ENCODE measurements around the gene PSMB9. TPM values are rescaled to one million over a fixed set of nuclear protein-coding genes. Genes with fewer than 3 reads are reported as not detected.

The PSMB9 gene
- total and polyA plus RNA-seq, 2 experiments from 2014 or later = 2.8 to 5.5 TPM

GRCh38 chr6:32838114-32838958, 15.7 kb upstream of the PSMB9 start, which contains the start of gene TAP2 (continued):
- TF ChIP-seq, protein P1, sequence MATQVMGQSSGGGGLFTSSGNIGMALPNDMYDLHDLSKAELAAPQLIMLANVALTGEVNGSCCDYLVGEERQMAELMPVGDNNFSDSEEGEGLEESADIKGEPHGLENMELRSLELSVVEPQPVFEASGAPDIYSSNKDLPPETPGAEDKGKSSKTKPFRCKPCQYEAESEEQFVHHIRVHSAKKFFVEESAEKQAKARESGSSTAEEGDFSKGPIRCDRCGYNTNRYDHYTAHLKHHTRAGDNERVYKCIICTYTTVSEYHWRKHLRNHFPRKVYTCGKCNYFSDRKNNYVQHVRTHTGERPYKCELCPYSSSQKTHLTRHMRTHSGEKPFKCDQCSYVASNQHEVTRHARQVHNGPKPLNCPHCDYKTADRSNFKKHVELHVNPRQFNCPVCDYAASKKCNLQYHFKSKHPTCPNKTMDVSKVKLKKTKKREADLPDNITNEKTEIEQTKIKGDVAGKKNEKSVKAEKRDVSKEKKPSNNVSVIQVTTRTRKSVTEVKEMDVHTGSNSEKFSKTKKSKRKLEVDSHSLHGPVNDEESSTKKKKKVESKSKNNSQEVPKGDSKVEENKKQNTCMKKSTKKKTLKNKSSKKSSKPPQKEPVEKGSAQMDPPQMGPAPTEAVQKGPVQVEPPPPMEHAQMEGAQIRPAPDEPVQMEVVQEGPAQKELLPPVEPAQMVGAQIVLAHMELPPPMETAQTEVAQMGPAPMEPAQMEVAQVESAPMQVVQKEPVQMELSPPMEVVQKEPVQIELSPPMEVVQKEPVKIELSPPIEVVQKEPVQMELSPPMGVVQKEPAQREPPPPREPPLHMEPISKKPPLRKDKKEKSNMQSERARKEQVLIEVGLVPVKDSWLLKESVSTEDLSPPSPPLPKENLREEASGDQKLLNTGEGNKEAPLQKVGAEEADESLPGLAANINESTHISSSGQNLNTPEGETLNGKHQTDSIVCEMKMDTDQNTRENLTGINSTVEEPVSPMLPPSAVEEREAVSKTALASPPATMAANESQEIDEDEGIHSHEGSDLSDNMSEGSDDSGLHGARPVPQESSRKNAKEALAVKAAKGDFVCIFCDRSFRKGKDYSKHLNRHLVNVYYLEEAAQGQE (IDR thresholded peaks at IDR 0.05; ENCODE audit: unreplicated experiment) = no peak
- TF ChIP-seq STAT1 (IDR thresholded peaks at IDR 0.05; ENCODE audit: unreplicated experiment) (no peak), POLR2AphosphoS5 (IDR thresholded peaks at IDR 0.05; ENCODE audit: low read depth) (peak; percentile 63), CTCF (conservative IDR thresholded peaks at IDR 0.05; ENCODE audit: low read depth in 2 of 2) (peak; percentile 76 to 93)

- ATAC-seq (no peak), DNase-seq (ENCODE audit: low spot score) (no peak)
- Mint-ChIP-seq H3K9me3 (no peaks in the 10 kb centered on the region), H3K27me3 (ENCODE audit: insufficient read depth, low read depth, poor library complexity) (peaks cover 16% of the 10 kb centered on the region), H3K36me3 (ENCODE audit: low read depth) (peaks cover 18% of the 10 kb centered on the region; the same call in 2 of the 3 replicates), H3K4me1 (peaks cover 16% of the 10 kb centered on the region), H3K27ac (no peak overlapping the region), H3K4me3 (no peak overlapping the region; the same call in 2 of the 3 replicates)
- Histone ChIP-seq H3K4me1 (ENCODE audit: insufficient read depth) (peaks cover 17% of the 10 kb centered on the region; the same call in 1 of the 2 replicates), H2AFZ (no peak overlapping the region), H3K27me3 (ENCODE audit: insufficient read depth) (peaks cover 15% of the 10 kb centered on the region), H3K4me3 (no peak overlapping the region), H3K27ac (ENCODE audit: low read depth) (no peak overlapping the region), H3K79me2 (replicated peaks; ENCODE audit: insufficient read depth) (no peaks in the 10 kb centered on the region), H3K4me2 (no peak overlapping the region), H3F3A (replicated peaks; ENCODE audit: low read depth) (no peaks in the 10 kb centered on the region), H3K9me2 (ENCODE audit: insufficient read depth) (no peaks in the 10 kb centered on the region), H4K20me1 (replicated peaks; ENCODE audit: insufficient read depth) (no peaks in the 10 kb centered on the region), H3K36me3 (ENCODE audit: insufficient read depth) (peaks cover 6% of the 10 kb centered on the region; the same call in 1 of the 2 replicates)
- TF ChIP-seq CREB1 (CRISPR knock-in tag; IDR thresholded peaks at IDR 0.05; ENCODE audit: low read depth) = no peak
- TF ChIP-seq STAT1 (IDR thresholded peaks at IDR 0.05; ENCODE audit: unreplicated experiment) = no peak
- TF ChIP-seq, protein P2, sequence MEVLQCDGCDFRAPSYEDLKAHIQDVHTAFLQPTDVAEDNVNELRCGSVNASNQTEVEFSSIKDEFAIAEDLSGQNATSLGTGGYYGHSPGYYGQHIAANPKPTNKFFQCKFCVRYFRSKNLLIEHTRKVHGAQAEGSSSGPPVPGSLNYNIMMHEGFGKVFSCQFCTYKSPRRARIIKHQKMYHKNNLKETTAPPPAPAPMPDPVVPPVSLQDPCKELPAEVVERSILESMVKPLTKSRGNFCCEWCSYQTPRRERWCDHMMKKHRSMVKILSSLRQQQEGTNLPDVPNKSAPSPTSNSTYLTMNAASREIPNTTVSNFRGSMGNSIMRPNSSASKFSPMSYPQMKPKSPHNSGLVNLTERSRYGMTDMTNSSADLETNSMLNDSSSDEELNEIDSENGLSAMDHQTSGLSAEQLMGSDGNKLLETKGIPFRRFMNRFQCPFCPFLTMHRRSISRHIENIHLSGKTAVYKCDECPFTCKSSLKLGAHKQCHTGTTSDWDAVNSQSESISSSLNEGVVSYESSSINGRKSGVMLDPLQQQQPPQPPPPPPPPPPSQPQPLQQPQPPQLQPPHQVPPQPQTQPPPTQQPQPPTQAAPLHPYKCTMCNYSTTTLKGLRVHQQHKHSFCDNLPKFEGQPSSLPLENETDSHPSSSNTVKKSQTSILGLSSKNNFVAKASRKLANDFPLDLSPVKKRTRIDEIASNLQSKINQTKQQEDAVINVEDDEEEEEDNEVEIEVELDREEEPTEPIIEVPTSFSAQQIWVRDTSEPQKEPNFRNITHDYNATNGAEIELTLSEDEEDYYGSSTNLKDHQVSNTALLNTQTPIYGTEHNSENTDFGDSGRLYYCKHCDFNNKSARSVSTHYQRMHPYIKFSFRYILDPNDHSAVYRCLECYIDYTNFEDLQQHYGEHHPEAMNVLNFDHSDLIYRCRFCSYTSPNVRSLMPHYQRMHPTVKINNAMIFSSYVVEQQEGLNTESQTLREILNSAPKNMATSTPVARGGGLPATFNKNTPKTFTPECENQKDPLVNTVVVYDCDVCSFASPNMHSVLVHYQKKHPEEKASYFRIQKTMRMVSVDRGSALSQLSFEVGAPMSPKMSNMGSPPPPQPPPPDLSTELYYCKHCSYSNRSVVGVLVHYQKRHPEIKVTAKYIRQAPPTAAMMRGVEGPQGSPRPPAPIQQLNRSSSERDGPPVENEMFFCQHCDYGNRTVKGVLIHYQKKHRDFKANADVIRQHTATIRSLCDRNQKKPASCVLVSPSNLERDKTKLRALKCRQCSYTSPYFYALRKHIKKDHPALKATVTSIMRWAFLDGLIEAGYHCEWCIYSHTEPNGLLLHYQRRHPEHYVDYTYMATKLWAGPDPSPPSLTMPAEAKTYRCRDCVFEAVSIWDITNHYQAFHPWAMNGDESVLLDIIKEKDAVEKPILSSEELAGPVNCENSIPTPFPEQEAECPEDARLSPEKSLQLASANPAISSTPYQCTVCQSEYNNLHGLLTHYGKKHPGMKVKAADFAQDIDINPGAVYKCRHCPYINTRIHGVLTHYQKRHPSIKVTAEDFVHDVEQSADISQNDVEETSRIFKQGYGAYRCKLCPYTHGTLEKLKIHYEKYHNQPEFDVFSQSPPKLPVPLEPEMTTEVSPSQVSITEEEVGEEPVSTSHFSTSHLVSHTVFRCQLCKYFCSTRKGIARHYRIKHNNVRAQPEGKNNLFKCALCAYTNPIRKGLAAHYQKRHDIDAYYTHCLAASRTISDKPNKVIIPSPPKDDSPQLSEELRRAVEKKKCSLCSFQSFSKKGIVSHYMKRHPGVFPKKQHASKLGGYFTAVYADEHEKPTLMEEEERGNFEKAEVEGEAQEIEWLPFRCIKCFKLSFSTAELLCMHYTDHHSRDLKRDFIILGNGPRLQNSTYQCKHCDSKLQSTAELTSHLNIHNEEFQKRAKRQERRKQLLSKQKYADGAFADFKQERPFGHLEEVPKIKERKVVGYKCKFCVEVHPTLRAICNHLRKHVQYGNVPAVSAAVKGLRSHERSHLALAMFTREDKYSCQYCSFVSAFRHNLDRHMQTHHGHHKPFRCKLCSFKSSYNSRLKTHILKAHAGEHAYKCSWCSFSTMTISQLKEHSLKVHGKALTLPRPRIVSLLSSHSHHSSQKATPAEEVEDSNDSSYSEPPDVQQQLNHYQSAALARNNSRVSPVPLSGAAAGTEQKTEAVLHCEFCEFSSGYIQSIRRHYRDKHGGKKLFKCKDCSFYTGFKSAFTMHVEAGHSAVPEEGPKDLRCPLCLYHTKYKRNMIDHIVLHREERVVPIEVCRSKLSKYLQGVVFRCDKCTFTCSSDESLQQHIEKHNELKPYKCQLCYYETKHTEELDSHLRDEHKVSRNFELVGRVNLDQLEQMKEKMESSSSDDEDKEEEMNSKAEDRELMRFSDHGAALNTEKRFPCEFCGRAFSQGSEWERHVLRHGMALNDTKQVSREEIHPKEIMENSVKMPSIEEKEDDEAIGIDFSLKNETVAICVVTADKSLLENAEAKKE (CRISPR knock-in tag; IDR thresholded peaks at IDR 0.05) = no peak
- no peak for TF ChIP-seq CTCF (conservative IDR thresholded peaks at IDR 0.05; ENCODE audit: low read depth in 2 of 2)
- no peak for TF ChIP-seq ZNF331 (CRISPR knock-in tag; IDR thresholded peaks at IDR 0.05; ENCODE audit: low read depth)
These were observed 14.6 kb upstream of the PSMB9 start for GRCh38 chr6:32839356-32839755.
